GM19025 (cell line): ENCODE data around the gene DLGAP1.
"Not testable (repeated sequence)": the region's sequence is repeated elsewhere in the genome, so short reads cannot be mapped to it uniquely, and the experiment has no call there.

Experiments
- ATAC-seq: cut with Tn5 transposase; IDR thresholded peaks from one replicate; pipeline ENCODE4 v1.9.1; 2021; ENCODE audit warnings: mild to moderate bottlenecking, low read depth, moderate library complexity; ENCODE audit not compliant: unreplicated experiment

Gene DLGAP1

GRCh38 chr18:4299395-4299794 lies 155.7 kb downstream of the DLGAP1 start:
- ATAC-seq: no peak

GRCh38 chr18:4293337-4293736 lies 161.8 kb downstream of the DLGAP1 start:
- no peak for ATAC-seq

DNA sequence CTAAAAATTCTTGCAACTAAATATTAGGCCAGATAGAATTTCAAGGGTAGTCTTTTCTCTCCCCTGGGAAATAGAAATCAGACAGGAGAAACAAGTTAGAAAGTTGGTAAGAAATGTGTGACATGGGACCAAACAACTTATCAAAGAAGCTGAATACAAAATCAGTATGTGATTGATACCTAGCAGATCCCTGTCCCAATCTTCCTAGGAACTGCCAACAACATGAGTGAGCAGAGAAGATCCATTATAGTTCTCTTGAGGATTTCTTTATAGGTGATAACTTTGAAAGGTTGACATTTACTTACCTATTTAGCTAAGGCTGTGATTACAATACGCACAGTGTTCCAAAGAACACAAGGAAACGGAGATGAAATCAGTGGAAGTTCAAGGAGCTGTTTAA lies 162.4 kb downstream of the DLGAP1 start:
- no peak for ATAC-seq

- ATAC-seq: not testable (repeated sequence)
Measured at GRCh38 chr18:4287340-4287739, 167.8 kb downstream of the DLGAP1 start.

- ATAC-seq: no peak
Measured at GRCh38 chr18:4286256-4286655, 168.9 kb downstream of the DLGAP1 start.

DNA sequence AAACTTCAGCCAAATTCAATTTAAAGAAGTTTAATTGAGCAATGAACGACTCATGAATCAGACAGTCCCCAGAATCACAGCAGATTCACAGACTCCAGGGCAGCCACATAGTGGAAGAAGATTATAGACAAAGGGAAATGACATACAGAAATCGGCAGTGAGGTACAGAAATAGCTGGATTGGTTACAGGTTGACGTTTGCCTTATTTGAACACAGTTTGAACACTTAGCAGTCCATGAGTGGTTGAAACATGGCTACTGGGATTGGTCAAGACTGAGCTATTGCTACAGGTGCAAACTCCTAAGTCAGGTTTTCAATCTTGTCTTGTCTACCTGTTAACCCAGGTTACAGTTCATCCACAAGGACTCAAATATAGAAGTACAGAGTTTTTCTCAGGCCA lies 169.6 kb downstream of the DLGAP1 start:
- ATAC-seq: no peak

GRCh38 chr18:4284528-4284927 lies 170.6 kb downstream of the DLGAP1 start:
- ATAC-seq: no peak

DNA sequence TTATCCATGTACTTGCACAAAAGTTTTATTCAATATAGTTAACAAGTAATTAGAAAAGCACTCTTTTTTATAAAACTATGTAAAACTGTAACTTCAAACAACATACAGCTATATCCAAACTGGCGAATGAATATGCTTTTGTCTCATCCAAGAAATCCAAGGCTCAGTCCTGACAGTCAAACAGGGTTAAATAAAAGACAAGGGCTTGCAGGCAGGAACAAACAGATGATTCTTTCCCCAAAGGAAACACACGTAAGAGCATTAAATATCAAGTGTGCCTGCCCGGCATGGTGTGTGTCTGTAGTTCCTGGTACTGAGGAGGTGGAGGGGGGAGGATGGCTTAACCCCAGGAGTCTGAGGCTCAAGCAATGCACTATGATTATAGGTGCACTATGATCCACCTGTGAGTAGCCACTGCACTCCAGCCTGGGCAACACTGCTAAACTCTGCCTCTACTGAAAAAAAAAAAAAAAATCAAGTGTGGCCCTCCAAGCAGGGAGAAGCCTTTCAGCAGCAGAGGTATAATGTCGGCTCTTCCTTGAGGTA lies 171.3 kb downstream of the DLGAP1 start:
- ATAC-seq: no peak

DNA sequence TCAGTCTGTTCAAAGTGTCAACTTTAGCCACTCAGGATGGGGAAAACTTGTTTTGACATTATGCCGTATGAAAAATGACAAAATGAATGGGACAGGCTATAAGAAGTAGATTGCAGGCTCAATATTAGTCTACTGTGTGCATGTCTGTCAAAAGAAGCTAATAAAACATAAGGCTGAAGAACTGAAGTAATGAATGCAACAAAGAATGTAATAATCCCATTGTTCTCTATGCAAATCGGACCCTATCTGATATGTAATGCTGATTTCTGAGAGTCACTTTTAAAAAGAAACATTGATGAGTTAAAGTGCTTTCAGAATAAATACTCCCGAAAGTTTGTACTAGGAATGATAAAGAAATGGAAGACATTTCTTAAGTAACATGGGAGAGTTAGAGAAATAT lies 172.2 kb downstream of the DLGAP1 start:
- no peak for ATAC-seq

DNA sequence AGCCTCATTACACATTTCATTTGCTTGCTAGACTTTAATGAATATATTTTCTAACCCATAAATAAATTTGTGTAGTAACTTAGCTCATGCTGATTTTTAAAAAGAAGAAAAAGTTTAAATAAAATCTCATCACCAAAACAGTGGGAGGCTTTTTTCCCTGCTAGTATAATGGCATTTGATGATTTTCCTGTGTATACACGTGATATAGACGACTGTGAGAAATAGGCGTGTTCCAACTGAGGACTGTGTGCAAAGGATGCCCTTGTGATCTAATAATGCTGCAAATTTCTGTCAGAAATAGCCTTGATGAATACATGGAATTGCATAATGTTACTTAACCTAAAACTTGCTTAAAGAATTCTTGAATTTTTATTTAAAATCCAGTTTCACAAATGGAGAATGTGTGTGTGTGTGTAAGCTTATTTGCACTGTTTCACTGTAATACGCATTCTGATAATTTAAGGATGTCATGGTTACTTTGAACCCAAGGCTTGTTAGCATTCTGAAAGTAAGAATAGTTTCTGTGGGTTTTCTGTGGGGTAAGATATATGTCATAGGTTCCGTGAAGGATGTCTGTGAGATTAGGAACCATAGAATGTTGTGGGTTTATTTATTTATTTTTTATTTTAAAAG lies 178.0 kb downstream of the DLGAP1 start:
- peak; percentile 67 for ATAC-seq

DNA sequence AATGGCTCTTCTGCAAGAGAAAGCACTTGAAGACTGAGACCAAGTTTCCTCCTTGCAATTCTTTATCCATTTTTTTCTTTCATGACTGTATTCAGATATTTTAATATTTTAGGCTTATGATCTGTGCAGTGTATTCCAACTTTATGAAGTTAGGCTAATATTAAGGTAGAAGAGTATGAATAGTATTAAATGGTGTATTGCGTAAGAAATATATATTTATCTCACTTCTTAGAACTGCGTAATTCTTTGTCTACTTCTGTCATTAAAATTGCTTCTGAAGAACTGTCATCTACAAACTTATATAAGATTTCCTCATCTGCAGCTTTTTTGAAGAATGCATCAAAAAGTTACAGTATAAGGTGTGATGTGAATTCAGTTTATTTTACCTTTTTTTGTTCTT lies 183.2 kb downstream of the DLGAP1 start:
- ATAC-seq: no peak

- ATAC-seq: no peak
Measured at GRCh38 chr18:4270988-4271387, 184.1 kb downstream of the DLGAP1 start.

- ATAC-seq: peak; percentile 63
Measured at GRCh38 chr18:4270016-4270415, 185.1 kb downstream of the DLGAP1 start.

DNA sequence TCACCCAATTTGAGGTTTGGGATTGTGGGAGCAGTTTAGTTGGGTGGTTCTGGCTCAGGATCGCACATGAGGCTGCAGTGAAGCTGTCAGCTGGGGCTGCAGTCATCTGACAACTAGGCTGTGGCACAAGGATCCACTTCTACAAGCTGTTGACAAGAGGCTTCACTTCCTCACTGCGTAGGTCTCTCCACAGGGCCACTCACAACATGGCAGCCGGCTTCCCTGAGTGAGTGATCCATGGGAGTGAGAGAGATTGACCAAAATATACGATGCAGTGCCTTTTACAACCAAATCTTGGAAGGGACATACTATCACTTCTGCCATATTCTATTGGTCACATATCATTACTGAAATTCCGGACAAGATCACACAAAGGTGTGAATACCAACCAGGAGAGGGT lies 187.5 kb downstream of the DLGAP1 start:
- no peak for ATAC-seq

GRCh38 chr18:4264347-4264791 lies 190.7 kb downstream of the DLGAP1 start:
- ATAC-seq: no peak

DNA sequence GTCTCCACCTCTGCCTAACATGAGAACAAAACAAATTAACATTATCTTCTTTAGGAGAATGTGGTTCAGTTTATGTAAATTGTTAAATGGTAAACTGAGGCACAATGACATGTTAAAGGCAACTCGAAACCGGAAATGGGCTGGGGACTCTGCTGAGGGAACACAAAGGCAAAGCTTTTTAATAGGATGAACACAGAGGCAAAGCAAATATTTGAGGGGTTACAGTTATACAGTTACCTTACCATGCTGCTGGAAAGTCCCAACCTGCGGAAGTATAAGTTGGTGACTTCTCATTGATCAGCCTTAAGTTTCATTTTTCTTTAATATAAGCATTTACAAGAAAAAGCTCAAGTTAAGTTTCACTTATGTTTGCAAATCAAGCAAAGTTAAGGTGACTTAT lies 195.0 kb downstream of the DLGAP1 start:
- ATAC-seq: peak; percentile 48

DNA sequence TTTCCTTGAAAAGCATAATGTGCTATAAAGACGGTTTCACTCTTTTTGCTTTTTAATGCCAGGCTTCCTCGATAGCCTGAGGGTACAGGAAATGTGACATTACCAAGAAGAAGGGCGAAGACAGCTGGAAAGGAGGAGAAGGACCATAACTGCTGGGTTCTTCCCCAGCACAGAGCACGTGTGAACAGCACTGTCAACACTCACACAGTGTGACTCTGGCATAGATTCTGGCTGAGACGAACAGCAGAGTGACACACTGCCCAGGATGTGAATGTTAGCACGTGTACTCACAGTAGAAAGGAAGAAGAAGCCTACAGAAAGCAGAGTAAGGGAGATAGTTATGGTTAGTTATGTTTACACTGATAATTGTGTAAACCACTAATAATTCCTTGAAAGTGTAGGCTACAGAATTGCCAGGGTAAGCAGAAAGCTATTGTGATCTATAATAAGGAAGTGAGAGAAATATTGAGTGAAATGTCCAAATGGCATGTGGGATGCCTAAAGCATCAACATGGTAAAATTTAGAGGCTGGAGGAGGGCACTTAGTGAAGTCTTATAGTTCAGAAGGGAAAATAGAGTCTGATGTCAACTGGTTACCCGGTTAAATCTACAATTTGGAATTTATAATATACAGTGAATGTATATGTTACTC lies 198.2 kb downstream of the DLGAP1 start:
- no peak for ATAC-seq

DNA sequence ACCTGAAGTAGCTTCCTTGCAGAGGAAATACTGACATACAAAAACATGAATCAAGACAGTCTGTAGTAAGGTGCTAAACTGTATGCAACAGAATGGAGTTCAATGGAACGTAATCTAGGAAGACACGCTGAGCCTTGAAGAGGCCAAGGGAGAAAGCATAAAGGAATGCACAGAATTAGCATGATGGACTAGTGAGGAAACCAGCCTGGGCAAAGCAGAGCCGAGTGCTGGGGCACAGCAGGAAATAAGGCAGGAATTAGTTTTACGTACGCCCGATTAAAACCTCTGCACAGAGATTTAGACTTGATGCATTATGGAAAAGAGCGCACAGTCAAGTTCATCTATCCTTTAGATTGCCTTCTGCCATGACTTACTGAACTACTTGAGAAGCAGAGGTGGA lies 200.3 kb downstream of the DLGAP1 start:
- ATAC-seq: no peak

- ATAC-seq: no peak
Measured at GRCh38 chr18:4252829-4253228, 202.3 kb downstream of the DLGAP1 start.

DNA sequence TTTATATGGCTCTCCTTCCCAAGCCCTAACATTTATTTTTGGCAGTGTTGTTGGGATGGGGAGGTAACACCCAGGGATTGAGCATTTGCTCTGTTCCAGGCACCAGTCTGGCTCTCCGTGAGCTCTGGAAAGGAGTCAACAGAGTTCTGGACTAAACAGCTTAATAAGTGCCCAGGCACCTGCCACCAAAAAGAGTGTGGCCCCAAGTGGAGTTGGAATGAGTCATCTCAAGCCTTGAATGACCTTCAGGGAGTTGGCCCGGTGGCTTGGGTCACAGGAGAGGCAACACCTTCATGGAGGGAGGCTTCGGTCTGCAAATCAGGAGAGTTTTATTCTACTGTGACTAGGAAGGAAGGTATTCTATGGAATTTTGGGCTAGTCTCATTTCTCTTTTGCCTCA lies 203.2 kb downstream of the DLGAP1 start:
- peak; percentile 67 for ATAC-seq

DNA sequence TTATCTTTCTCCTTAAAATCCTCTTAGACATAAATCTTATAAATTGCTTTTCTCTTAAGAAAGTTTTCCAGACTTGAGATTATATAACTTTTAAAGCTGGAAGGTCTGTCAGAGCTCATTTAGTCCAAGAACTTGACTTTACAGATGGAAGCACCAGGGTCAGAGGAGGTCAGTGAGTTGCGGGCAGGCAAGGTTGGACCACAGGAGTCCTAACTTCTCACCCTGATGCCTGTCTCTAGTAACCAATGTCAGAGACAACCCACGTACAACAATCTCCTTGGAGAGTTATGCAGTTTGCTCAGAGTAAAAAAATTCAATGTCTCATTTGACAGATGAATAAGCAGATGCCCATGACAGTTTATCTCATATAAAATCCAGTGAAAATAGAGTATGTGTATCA lies 203.9 kb downstream of the DLGAP1 start:
- no peak for ATAC-seq

DNA sequence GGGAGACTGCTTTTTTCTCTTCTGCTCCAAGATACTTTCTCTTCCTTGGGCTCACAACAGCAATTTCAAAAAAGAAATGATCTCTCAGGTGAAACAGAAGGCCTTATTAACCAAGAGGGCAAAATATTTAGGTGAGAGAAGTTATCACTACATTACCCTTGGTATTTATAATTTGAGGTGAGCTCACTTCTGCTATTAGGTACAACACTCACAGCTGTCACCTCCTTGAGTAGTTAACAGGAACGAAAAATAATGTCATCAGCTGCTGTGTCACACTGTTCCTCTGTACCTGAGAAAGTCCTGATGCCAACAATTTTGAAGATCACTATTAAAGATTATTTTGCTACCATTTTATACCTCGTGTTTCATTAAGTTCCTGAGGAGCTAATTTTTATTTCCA lies 205.0 kb downstream of the DLGAP1 start:
- ATAC-seq: no peak
